HG03103 (cell line): Measurements from ENCODE around the gene ITPRIPL2.

Source experiments
- ATAC-seq: cut with Tn5 transposase; IDR thresholded peaks from one replicate; pipeline ENCODE4 v1.9.1; 2021; ENCODE audit warnings: low read depth; ENCODE audit not compliant: unreplicated experiment

The ITPRIPL2 gene

GRCh38 chr16:19092653-19093410 is 20.9 kb upstream of the ITPRIPL2 start:
- ATAC-seq, result no peak

- ATAC-seq, result no peak
These were observed 19.9 kb upstream of the ITPRIPL2 start for GRCh38 chr16:19093631-19094541.

DNA sequence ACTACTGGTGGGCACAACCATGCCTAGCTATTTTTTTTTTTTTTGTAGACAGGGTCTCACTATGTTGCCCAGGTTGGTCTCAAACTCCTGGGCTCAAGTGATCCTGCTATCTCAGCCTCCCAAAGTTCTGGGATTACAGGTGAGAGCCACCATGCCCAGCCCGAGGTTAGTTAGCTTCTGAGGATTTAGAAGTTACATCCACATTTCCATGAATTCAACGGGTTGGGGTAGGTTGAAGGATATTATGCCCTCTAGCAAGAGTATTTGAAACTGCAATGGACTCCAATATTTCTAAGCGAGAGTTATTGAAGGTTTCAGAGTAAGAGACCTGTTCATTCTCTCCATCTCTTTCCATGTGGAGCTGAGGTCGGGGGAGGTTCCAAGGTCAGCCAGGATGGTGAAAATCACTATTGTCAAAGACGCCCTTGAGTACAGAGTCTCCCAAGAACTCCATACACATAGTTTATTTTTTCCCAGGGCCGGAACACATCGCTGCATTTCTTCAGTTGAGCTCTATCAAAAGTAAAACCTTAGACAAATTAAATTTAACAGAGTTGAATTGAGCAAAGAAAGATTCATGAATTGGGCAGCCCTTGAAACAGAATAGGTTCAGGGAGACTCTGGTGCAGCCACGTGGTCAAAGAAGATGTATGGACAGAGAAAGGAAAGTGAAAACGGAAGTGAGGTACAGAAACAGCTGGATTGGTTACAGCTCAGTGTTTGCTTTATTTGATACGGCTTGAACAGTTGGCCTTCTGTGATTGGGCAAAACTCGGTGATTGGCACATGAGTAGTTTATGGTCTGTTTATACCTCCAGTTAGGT is 19.0 kb upstream of the ITPRIPL2 start:
- ATAC-seq, result no peak

DNA sequence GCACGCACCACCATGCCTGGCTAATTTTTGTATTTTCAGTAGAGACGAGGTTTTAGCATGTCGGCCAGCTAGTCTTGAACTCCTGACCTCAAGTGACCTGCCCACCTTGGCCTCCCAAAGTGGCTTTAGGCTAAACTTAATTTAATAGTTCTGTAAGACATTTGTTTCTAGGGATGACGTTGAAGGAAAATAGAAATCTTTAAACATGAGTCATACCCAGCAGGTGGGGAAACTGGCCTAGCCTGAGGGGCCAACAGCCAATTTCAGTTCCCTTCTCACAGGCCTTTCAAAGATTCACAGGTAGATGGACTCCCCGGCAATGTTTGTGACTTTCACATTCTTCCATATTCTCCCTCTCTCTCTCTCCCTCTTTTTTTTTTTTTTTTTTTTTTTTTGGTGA is 18.1 kb upstream of the ITPRIPL2 start:
- ATAC-seq, result no peak

- no peak for ATAC-seq
These were observed 15.6 kb upstream of the ITPRIPL2 start for GRCh38 chr16:19098173-19098572.

DNA sequence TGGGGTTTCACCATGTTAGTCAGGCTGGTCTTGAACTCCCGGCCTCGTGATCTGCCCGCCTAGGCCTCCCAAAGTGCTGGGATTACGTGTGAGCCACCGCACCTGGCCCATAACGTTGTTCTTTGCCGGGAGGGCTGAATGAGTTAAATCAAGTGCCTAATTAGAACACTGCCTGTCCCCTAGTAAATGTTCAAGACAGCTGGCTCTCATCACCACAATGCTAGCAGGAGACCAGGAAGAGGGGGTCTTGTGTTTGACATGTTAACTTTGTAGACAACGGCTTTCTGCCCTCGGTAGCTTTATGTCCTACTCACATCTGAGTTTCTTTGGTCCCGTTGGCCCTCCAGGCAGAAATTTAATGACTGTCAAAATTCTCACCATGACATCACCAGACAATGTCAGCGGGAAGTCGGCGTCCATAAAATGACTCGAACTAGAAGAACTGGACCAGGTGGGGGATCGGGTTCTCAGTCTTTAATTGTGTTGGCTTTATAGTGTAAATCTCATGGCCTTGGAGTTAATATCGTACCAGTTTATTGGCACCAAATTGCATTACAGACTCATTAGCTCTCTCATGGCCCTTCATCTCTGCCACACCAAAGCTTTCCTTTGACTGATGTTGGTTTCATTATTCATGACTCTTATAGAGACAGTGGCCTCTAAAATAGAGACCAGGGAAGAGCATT is 11.4 kb upstream of the ITPRIPL2 start:
- ATAC-seq, result no peak

- no peak for ATAC-seq
These were observed 9.2 kb upstream of the ITPRIPL2 start for GRCh38 chr16:19104607-19105006.

GRCh38 chr16:19105131-19105530 is 8.6 kb upstream of the ITPRIPL2 start:
- no peak for ATAC-seq

GRCh38 chr16:19105891-19106624 is 7.7 kb upstream of the ITPRIPL2 start:
- ATAC-seq, result no peak

- ATAC-seq, result no peak
These were observed 7.1 kb upstream of the ITPRIPL2 start for GRCh38 chr16:19106625-19107020.

DNA sequence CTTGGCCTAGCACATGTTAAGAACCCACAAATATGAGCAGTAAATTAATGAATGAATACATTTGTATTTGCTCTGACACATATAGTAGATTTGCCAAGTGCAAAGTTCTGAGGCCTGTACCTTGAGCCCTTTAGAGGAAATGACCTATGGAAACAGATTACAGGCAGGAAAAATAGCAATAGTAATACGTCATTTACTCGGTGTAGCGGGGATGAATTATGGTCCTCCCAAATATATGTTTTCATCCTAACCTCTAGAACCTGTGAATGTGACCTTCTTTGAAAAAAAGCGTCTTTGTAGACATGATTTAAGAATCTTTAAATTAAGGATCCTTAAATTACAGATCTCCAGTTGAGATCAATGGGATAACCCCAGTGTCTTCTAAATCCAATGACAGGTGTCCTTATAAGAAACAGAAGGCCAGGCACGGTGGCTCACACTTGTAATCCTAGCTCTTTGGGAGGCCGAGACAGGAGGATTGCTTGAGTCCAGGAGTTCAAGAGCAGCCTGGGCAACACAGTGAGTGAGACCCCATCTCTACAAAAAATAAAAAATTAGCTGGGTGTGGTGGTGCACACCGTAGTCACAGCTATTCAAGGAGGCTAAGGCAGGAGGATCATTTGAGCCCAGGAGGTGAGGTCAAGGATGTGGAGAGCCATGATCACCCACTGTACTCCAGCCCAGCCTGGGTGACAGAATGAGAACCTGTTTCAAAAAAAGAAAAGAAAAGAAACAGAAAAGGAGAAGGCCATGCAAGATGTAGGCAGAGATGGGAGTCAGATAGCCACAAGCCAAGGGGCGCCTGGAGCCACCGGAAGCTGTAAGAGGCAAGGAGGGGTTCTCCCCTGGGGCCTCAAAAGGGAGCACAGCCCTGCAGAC is 5.1 kb upstream of the ITPRIPL2 start:
- ATAC-seq, result no peak

DNA sequence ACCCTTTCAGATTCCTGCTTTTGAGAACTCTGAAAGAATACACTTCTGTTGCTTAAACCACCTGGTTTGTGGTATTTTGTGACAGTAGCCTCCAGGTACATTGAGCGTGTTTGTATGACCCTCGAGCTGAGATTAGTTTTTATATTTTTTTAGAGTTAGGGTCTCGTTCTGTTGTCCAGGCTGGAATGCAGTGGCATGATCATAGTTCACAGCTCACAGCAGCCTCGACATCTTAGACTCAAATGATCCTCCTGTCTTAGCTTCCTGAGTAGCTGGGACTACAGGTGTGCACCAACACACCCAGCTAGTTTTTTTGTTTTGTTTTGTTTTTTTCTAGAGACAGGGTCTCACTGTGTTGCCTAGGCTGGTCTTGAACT is 4.5 kb upstream of the ITPRIPL2 start:
- no peak for ATAC-seq

- no peak for ATAC-seq
These were observed 3.0 kb upstream of the ITPRIPL2 start for GRCh38 chr16:19110537-19111360.

GRCh38 chr16:19112099-19112407 is 1.7 kb upstream of the ITPRIPL2 start:
- no peak for ATAC-seq

- no peak for ATAC-seq
These were observed 789 bp downstream of the ITPRIPL2 start for GRCh38 chr16:19114359-19115147.

GRCh38 chr16:19115148-19116021 is 1.6 kb downstream of the ITPRIPL2 start:
- ATAC-seq, result no peak
